Brain pericyte (primary cell): ENCODE measurements around the gene OBSCN.

ENCODE experiments used
- DNase-seq: peaks from one replicate; pipeline ENCODE4 v3.0.0-alpha.2; 2012; ENCODE audit warnings: low read depth, low spot score

Gene OBSCN

GRCh38 chr1:228289239-228289849 is 81.5 kb downstream of the OBSCN start:
- no peak for DNase-seq

GRCh38 chr1:228289996-228290881 is 82.4 kb downstream of the OBSCN start:
- no peak for DNase-seq

DNA sequence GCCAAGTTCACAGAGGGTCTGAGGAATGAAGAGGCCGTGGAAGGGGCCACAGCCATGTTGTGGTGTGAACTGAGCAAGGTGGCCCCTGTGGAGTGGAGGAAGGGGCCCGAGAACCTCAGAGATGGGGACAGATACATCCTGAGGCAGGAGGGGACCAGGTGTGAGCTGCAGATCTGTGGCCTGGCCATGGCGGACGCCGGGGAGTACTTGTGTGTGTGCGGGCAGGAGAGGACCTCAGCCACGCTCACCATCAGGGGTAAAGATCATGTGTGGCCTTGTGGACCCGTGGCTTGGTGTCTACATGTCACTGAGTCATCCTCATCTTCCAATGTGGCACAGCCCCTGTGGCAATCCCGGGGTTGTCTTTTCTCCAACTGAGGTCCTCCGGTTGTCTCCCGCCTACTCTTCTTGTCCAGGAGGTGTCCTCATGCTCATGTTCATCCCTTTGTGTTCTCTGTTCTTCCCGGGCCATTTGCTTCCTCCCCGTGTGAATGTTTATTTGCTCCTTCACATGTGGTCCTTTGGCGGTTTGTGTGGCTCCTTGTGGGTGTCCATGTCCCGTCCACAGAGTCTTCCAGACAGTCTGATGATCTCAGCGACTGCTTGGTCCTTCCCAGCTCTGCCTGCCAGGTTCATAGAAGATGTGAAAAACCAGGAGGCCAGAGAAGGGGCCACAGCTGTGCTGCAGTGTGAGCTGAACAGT is 84.2 kb downstream of the OBSCN start:
- DNase-seq, result no peak

DNA sequence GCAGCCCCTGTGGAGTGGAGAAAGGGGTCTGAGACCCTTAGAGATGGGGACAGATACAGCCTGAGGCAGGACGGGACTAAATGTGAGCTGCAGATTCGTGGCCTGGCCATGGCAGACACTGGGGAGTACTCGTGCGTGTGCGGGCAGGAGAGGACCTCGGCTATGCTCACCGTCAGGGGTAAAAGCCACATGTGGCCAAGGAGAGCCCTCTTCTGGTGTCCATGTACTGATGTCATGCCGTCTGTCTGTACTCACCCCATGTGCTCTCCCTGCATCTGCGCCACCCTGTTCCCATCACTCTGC is 84.7 kb downstream of the OBSCN start:
- no peak for DNase-seq

DNA sequence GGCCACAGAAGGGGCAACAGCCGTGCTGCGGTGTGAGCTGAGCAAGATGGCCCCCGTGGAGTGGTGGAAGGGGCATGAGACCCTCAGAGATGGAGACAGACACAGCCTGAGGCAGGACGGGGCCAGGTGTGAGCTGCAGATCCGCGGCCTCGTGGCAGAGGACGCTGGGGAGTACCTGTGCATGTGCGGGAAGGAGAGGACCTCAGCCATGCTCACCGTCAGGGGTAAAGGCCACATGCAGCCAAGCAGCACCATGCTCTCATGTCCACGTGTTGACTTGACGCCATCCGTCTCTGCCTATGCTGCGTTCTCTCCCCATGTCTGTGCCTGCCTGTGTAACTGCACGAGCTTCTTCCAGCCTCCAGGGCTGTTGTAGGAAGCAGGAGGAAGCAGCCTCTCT is 85.5 kb downstream of the OBSCN start:
- no peak for DNase-seq

DNA sequence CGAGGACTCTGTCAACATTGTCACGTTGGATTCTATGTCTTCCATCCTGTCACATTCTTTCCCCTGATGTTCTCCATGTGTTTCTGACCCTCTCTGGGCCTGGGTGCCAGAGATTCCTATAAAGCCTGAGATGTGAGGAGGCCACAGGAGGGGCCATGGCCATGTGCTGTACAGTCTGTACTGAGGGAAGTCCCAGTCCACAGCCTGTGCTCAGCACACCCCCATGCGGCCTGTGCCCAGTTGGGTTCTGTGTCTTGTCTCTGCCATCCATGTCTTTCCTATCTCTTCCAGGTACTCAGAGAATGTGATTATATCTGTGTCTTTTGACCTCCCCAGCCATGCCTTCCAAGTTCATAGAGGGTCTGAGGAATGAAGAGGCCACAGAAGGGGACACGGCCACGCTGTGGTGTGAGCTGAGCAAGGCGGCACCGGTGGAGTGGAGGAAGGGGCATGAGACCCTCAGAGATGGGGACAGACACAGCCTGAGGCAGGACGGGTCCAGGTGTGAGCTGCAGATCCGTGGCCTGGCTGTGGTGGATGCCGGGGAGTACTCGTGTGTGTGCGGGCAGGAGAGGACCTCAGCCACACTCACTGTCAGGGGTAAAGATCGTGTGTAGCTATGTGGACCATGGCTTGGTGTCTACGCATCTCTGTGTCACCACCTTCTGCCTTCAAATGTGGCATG is 86.1 kb downstream of the OBSCN start:
- no peak for DNase-seq

- no peak for DNase-seq
Measured at GRCh38 chr1:228294717-228295116, 86.9 kb downstream of the OBSCN start.

DNA sequence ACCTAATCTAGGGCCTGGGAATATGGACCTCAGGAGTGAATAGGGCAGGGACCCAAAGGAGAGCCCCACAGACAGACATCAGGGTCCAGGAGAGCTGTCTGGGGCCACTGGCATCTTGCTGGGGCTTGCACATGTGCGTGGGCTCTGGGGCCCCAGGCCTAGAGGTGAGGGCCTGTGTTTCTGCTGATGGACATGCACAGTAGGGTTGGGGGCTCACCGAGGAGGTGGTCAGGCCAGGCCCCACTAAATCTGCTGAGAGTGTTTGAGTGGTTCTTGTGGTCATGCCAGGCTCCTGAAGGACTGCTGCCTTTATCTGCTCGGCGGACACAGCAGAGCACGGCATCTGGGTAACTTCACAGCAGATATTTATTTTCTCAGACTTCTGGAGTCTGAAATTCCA is 87.4 kb downstream of the OBSCN start:
- DNase-seq, result no peak

- no peak for DNase-seq
Measured at GRCh38 chr1:228295981-228296380, 88.1 kb downstream of the OBSCN start.

GRCh38 chr1:228297242-228297641 is 89.4 kb downstream of the OBSCN start:
- DNase-seq, result no peak

GRCh38 chr1:228297822-228298221 is 90.0 kb downstream of the OBSCN start:
- DNase-seq, result no peak

- no peak for DNase-seq
Measured at GRCh38 chr1:228298471-228298870, 90.6 kb downstream of the OBSCN start.

DNA sequence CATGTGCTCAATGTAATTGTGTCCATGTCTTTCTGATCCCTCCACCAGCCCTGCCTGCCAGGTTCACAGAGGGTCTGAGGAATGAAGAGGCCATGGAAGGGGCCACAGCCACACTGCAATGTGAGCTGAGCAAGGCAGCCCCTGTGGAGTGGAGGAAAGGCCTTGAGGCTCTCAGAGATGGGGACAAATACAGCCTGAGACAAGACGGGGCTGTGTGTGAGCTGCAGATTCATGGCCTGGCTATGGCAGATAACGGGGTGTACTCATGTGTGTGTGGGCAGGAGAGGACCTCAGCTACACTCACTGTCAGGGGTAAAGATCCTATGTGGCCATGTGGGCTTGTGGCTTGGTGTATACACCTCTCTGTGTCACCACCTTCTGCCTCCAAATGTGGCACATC is 91.4 kb downstream of the OBSCN start:
- no peak for DNase-seq

- no peak for DNase-seq
Measured at GRCh38 chr1:228299901-228300300, 92.1 kb downstream of the OBSCN start.

DNA sequence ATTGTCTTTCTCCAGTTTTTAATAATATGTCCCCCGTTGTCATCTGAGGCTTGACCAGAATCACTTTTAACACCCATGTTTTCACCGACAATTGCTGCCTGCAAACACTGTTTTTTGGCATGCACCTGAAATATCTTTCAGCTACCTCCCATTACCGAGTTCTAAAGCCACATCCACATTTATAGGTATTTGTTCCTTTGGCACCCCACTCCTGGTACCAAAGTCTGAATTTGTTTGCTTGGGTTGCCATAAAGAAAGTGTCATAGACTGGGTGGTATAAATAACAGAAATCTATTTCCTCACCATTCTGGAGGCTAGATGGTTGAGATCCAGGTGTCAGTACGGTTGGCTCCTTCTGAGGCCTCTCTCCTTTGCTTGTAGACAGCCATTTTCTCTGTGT is 94.2 kb downstream of the OBSCN start:
- DNase-seq, result no peak

DNA sequence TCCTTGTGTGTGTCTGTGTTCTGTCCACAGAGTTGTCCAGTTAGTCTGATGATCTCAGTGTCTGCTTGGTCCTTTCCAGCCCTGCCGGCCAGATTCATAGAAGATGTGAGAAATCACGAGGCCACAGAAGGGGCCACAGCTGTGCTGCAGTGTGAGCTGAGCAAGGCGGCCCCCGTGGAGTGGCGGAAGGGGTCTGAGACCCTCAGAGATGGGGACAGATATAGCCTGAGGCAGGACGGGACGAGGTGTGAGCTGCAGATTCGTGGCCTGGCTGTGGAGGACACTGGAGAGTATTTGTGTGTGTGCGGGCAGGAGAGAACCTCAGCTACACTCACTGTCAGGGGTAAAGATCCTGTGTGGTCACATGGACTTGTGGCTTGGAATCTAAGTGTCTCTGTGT is 95.8 kb downstream of the OBSCN start:
- no peak for DNase-seq

- DNase-seq, result no peak
Measured at GRCh38 chr1:228304225-228304624, 96.4 kb downstream of the OBSCN start.

GRCh38 chr1:228304766-228305395 is 97.0 kb downstream of the OBSCN start:
- DNase-seq, result no peak

- no peak for DNase-seq
Measured at GRCh38 chr1:228305721-228306152, 97.9 kb downstream of the OBSCN start.

DNA sequence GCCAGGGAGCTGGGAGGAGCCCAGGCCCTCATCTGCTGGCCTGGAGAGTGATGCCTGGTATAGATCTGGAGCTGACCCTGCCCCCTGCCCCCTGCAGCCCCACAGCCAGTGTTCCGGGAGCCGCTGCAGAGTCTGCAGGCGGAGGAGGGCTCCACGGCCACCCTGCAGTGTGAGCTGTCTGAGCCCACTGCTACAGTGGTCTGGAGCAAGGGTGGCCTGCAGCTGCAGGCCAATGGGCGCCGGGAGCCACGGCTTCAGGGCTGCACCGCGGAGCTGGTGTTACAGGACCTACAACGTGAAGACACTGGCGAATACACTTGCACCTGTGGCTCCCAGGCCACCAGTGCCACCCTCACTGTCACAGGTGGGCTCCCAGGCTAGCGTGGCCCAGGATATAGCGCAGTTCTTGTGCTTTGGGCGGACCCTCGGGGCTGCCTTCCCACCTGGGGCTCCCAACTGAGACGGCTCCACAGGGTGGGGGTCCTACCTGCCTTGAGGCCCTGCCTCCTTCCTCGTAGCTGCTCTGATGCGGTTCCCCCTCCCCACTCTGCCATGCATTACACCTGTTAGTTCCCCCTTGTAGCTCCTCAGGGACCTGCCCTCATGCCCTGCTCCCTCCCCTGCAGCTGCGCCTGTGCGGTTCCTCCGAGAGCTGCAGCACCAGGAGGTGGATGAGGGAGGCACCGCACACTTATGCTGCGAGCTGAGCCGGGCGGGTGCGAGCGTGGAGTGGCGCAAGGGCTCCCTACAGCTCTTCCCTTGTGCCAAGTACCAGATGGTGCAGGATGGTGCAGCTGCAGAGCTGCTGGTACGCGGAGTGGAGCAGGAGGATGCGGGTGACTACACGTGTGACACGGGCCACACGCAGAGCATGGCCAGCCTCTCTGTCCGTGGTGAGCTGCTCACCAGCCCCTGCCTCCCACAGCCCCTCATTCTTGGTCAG is 98.7 kb downstream of the OBSCN start:
- DNase-seq, result no peak
